Measurements from ENCODE around the gene NBAS. TPM values are rescaled to one million over a fixed set of nuclear protein-coding genes. Genes with fewer than 3 reads are reported as not detected.

NBAS gene
- total RNA-seq, 1 experiment from 2014 or later: 32.5 TPM

- H2AFZ ChIP-seq (ENCODE audit: low read length): no peak overlapping the region
- no peaks in the 10 kb centered on the region for H3K79me1 ChIP-seq (ENCODE audit: insufficient read depth, low read depth, low read length, poor library complexity, severe bottlenecking)
- H4K20me1 ChIP-seq (ENCODE audit: control insufficient read depth, insufficient read depth, insufficient read length): no peaks in the 10 kb centered on the region
- H3K27me3 ChIP-seq (ENCODE audit: insufficient read depth, low read length): no peaks in the 10 kb centered on the region
- H4K5ac ChIP-seq (ENCODE audit: insufficient read length, low read depth, low read length): no peak overlapping the region
- no peaks in the 10 kb centered on the region for H3K9me3 ChIP-seq (ENCODE audit: control insufficient read depth, low read depth, low read length)
- no peak overlapping the region for H2BK12ac ChIP-seq (ENCODE audit: insufficient read length, low read depth, low read length)
- WGBS (ENCODE audit: extremely low coverage, insufficient read length, low lambda C conversion rate): no CpG with 5 or more reads among the region's 4 CpGs
- H3K27ac ChIP-seq (ENCODE audit: insufficient read length, low read depth, low read length): no peak overlapping the region
- Mint-ChIP-seq H3K27ac (peak overlapping the region; percentile 2 to 70 (median 17); a peak in 3 of 7 replicates), H3K4me1 (peaks cover 5 to 10% of the 10 kb centered on the region in 2 experiments), H3K27me3 (ENCODE audit: low read depth) (no peaks in the 10 kb centered on the region), H3K9me3 (no peaks in the 10 kb centered on the region), H3K4me3 (no peak overlapping the region), H3K36me3 (ENCODE audit: insufficient read depth in 1 of 3, low read depth in 3 of 3) (peaks cover 4 to 6% (median 4%) of the 10 kb centered on the region in 3 experiments; a peak in 5 of 7 replicates)
- H3K4me1 ChIP-seq (ENCODE audit: insufficient read depth, low read length): no peaks in the 10 kb centered on the region
- no peak overlapping the region for H3T11ph ChIP-seq (ENCODE audit: low read length)
- H3K9ac ChIP-seq (ENCODE audit: extremely low read depth, insufficient read length, low read length): peak overlapping the region; percentile 13
- H3K23ac ChIP-seq (ENCODE audit: insufficient read length, low read depth, low read length): no peak overlapping the region
- no peak overlapping the region for H3K14ac ChIP-seq (ENCODE audit: insufficient read depth, low read length)
- H2BK120ac ChIP-seq (ENCODE audit: low read depth, low read length, poor library complexity, severe bottlenecking): no peak overlapping the region
- no peak overlapping the region for H3K4me2 ChIP-seq (ENCODE audit: insufficient read depth, insufficient read length, low read length)
- TF ChIP-seq CTCF (conservative IDR thresholded peaks at IDR 0.05): no peak
- H4K8ac ChIP-seq (replicated peaks; ENCODE audit: insufficient read length, low read depth, low read length): no peak overlapping the region
- H3K4ac ChIP-seq (ENCODE audit: low read depth, low read length): no peak overlapping the region
- H2BK20ac ChIP-seq (ENCODE audit: low read depth, low read length, poor library complexity, severe bottlenecking): no peak overlapping the region
- H2AK5ac ChIP-seq (ENCODE audit: insufficient read length, low read length): no peak overlapping the region
- H3K79me2 ChIP-seq (ENCODE audit: insufficient read depth, low read length): no peaks in the 10 kb centered on the region
- DNase-seq: no peak
- no peak overlapping the region for H4K91ac ChIP-seq (ENCODE audit: insufficient read length, low read depth, low read length)
- H2BK5ac ChIP-seq (ENCODE audit: insufficient read length, low read length): no peak overlapping the region
- no peak overlapping the region for H3K56ac ChIP-seq (ENCODE audit: insufficient read length, low read depth, low read length)
- no peak overlapping the region for H2BK15ac ChIP-seq (ENCODE audit: low read depth, low read length)
- no peak overlapping the region for H3K18ac ChIP-seq (ENCODE audit: insufficient read length, low read depth, low read length)
- H3K23me2 ChIP-seq (ENCODE audit: insufficient read length, low read depth, low read length, poor library complexity, severe bottlenecking): no peaks in the 10 kb centered on the region
Observed at GRCh38 chr2:15272942-15273341, 288.2 kb downstream of the NBAS start.
